Brain pericyte (primary cell): ENCODE data around the gene ERBB4.
"Not testable (repeated sequence)": the region's sequence is repeated elsewhere in the genome, so short reads cannot be mapped to it uniquely, and the experiment has no call there.

Experiments used
- DNase-seq: peaks from one replicate; pipeline ENCODE4 v3.0.0-alpha.2; 2012; ENCODE audit warnings: low read depth, low spot score

Gene ERBB4

GRCh38 chr2:212147921-212148513 lies 390.6 kb downstream of the ERBB4 start:
- no peak for DNase-seq

GRCh38 chr2:212146416-212146815 lies 392.2 kb downstream of the ERBB4 start:
- DNase-seq, result no peak

- DNase-seq, result no peak
Measured at GRCh38 chr2:212145121-212145520, 393.5 kb downstream of the ERBB4 start.

- DNase-seq, result no peak
Measured at GRCh38 chr2:212142631-212143030, 396.0 kb downstream of the ERBB4 start.

- no peak for DNase-seq
Measured at GRCh38 chr2:212141499-212141898, 397.1 kb downstream of the ERBB4 start.

- no peak for DNase-seq
Measured at GRCh38 chr2:212136216-212136795, 402.3 kb downstream of the ERBB4 start.

GRCh38 chr2:212135739-212136138 lies 402.9 kb downstream of the ERBB4 start:
- no peak for DNase-seq

- no peak for DNase-seq
Measured at GRCh38 chr2:212133337-212133736, 405.3 kb downstream of the ERBB4 start.

GRCh38 chr2:212124598-212124997 lies 414.0 kb downstream of the ERBB4 start:
- no peak for DNase-seq

GRCh38 chr2:212119591-212119990 lies 419.0 kb downstream of the ERBB4 start:
- no peak for DNase-seq

- no peak for DNase-seq
Measured at GRCh38 chr2:212117926-212118325, 420.7 kb downstream of the ERBB4 start.

GRCh38 chr2:212114489-212114888 lies 424.1 kb downstream of the ERBB4 start:
- no peak for DNase-seq

- no peak for DNase-seq
Measured at GRCh38 chr2:212112401-212112800, 426.2 kb downstream of the ERBB4 start.

- no peak for DNase-seq
Measured at GRCh38 chr2:212109792-212110680, 428.6 kb downstream of the ERBB4 start.

- no peak for DNase-seq
Measured at GRCh38 chr2:212109217-212109616, 429.4 kb downstream of the ERBB4 start.

- DNase-seq, result no peak
Measured at GRCh38 chr2:212107989-212108388, 430.6 kb downstream of the ERBB4 start.

GRCh38 chr2:212107014-212107413 lies 431.6 kb downstream of the ERBB4 start:
- DNase-seq, result no peak

GRCh38 chr2:212106536-212106935 lies 432.1 kb downstream of the ERBB4 start:
- DNase-seq, result not testable (repeated sequence)

- DNase-seq, result no peak
Measured at GRCh38 chr2:212099658-212100057, 438.9 kb downstream of the ERBB4 start.

- no peak for DNase-seq
Measured at GRCh38 chr2:212098966-212099365, 439.6 kb downstream of the ERBB4 start.

GRCh38 chr2:212097001-212097400 lies 441.6 kb downstream of the ERBB4 start:
- no peak for DNase-seq

- DNase-seq, result no peak
Measured at GRCh38 chr2:212089873-212090272, 448.7 kb downstream of the ERBB4 start.

GRCh38 chr2:212088353-212088752 lies 450.2 kb downstream of the ERBB4 start:
- DNase-seq, result no peak
